GM20000 (cell line): Measurements from ENCODE around the gene CEP83.

Experiments used
- DNase-seq: peaks from one replicate; pipeline ENCODE4 v3.0.0; 2012; ENCODE audit warnings: low spot score
- TF ChIP-seq, protein P1 (sequence below): IDR thresholded peaks from 2 replicates; pipeline ENCODE4 v1.5.1; 2012; ENCODE audit warnings: mild to moderate bottlenecking, control low read depth; ENCODE audit errors: extremely low read depth, missing control alignments

Gene CEP83

DNA sequence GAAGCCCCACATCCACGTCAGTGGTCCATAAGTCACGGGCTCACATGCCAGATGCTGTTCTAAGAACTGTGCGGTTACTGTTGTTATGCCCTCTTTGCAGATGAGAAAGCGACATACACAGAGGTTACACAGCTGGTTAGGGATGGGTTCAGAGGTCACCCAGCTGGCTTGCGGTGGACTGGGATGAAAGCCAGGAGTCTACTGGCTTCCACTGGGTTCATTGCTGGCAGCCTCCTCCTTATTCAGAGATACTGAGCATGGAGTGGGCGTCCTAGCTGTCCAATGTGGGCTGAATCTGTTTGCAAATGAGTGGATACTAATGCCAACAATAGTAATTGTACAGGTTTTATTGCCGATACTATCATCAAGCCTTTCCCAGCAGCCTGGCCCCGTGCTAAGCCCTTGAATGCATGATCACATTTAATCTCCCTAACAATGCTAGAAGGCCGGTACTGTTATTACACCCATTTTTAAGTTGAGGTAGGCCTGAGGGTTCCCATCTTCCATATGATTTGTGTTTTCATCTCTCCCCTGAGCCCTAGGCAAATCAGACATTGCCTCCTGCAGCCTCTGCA is 182.2 kb downstream of the CEP83 start:
- TF ChIP-seq, protein P1, sequence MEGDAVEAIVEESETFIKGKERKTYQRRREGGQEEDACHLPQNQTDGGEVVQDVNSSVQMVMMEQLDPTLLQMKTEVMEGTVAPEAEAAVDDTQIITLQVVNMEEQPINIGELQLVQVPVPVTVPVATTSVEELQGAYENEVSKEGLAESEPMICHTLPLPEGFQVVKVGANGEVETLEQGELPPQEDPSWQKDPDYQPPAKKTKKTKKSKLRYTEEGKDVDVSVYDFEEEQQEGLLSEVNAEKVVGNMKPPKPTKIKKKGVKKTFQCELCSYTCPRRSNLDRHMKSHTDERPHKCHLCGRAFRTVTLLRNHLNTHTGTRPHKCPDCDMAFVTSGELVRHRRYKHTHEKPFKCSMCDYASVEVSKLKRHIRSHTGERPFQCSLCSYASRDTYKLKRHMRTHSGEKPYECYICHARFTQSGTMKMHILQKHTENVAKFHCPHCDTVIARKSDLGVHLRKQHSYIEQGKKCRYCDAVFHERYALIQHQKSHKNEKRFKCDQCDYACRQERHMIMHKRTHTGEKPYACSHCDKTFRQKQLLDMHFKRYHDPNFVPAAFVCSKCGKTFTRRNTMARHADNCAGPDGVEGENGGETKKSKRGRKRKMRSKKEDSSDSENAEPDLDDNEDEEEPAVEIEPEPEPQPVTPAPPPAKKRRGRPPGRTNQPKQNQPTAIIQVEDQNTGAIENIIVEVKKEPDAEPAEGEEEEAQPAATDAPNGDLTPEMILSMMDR = no peak
- DNase-seq = no peak

DNA sequence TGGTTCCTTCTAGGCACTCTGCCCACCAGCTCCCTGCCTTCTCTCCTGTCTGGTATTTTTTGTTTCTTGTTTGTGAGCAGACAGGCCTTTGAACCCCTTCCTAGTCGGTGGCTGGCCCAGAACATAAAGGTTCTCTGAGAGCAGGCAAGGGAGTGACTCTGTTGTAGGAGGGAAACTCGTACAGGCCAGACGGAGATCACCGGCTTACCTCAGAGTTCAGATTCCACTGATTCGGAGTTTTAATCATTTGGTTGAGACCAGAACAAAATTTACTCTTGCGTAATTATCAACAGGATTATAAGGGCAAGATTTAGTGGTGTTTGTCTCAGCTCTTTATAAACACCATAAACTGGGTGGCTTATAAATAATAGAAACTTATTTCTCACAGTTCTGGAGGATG is 182.9 kb downstream of the CEP83 start:
- no peak for DNase-seq
- TF ChIP-seq, protein P1 = no peak

GRCh38 chr12:94273272-94273671 is 186.4 kb downstream of the CEP83 start:
- no peak for DNase-seq
- TF ChIP-seq, protein P1 = no peak

DNA sequence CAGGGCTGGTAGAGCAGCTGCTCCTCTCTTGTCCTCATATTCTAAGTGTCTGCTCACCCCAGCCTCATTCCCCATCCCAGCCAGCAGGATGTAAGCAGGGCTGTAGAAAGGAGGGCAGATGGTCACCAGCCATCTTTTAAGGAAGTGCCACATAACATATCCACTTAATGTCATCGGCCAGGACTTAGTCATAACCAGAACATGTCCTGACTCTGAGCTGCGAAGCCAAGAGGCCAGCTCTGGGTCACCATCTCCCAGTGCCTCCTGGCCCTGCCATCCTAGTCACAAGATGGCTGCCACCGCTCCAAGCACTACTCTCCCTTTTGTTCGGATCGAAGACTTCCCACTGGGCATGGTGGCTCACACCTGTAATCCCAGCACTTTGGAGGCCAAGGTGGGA is 187.4 kb downstream of the CEP83 start:
- DNase-seq = no peak
- TF ChIP-seq, protein P1 = no peak

- TF ChIP-seq, protein P1 = no peak
- no peak for DNase-seq
Observed at GRCh38 chr12:94271351-94271750, 188.3 kb downstream of the CEP83 start.

GRCh38 chr12:94269316-94269999 is 190.2 kb downstream of the CEP83 start:
- DNase-seq = no peak
- TF ChIP-seq, protein P1 = no peak

- no peak for DNase-seq
Observed at GRCh38 chr12:94267921-94268471, 191.7 kb downstream of the CEP83 start.

More at GRCh38 chr12:94267921-94268471, 191.7 kb downstream of the CEP83 start:
- TF ChIP-seq, protein P1 = no peak
